H1 (cell line): ENCODE data around the gene ADGRL3.

Source experiments
- ASH2L ChIP-seq: fragments of 200-600, 300-600 bp; sonication (generic); IDR thresholded peaks from one replicate; pipeline ENCODE4 v1.7.1; 2017; ENCODE audit warnings: low read length
- CHD7 ChIP-seq: fragments of 300-600 bp; sonication (generic); IDR thresholded peaks from 2 replicates; pipeline ENCODE4 v1.7.1; 2012; ENCODE audit warnings: low read length, moderate library complexity, mild to moderate bottlenecking, inconsistent platforms; ENCODE audit not compliant: insufficient replicate concordance
- CTCF ChIP-seq, 3 experiments: IDR thresholded peaks; 1 replicate in 2 of 3; 2 replicates in 1 of 3; pipeline versions ENCODE4 v1.5.1 to v1.6.1; 2011; ENCODE audit warnings: low read length in 3 of 3, mild to moderate bottlenecking in 3 of 3, inconsistent platforms in 2 of 3, low read depth in 1 of 3, moderate library complexity in 1 of 3; ENCODE audit not compliant: insufficient read depth in 1 of 3; ENCODE audit errors: control extremely low read depth in 1 of 3
- GABPA ChIP-seq: IDR thresholded peaks from 2 replicates; pipeline ENCODE4 v1.6.1; 2011; ENCODE audit warnings: mild to moderate bottlenecking, low read length, moderate library complexity, borderline replicate concordance; ENCODE audit not compliant: insufficient read depth
- JUN ChIP-seq: IDR thresholded peaks from 2 replicates; pipeline ENCODE4 v1.6.1; 2011; ENCODE audit warnings: low read depth, mild to moderate bottlenecking, improper control_type of control experiment, low read length
- POLR2A ChIP-seq, 2 experiments: IDR thresholded peaks; 1 replicate in 1 of 2; 2 replicates in 1 of 2; pipeline ENCODE4 v1.6.1; 2011; ENCODE audit warnings: low read depth in 2 of 2, low read length in 2 of 2, mild to moderate bottlenecking in 2 of 2; ENCODE audit errors: control extremely low read depth in 1 of 2
- POLR2AphosphoS5 ChIP-seq: IDR thresholded peaks from 2 replicates; pipeline ENCODE4 v1.6.1; 2011; ENCODE audit warnings: low read depth, low read length
- RBBP5 ChIP-seq: IDR thresholded peaks from 2 replicates; pipeline ENCODE4 v1.7.1; 2012; ENCODE audit warnings: low read depth, mild to moderate bottlenecking, inconsistent platforms, low read length, moderate library complexity, borderline replicate concordance
- RFX5 ChIP-seq: IDR thresholded peaks from 2 replicates; pipeline ENCODE4 v1.6.1; 2011; ENCODE audit warnings: low read depth, low read length, improper control_type of control experiment, borderline replicate concordance
- SIN3A ChIP-seq, 2 experiments: IDR thresholded peaks in 1 of 2; conservative IDR thresholded peaks in 1 of 2; 2 replicates each; pipeline ENCODE4 v1.6.1; 2011 to 2012; ENCODE audit warnings: low read length in 2 of 2, improper control_type of control experiment in 1 of 2, low read depth in 1 of 2, mild to moderate bottlenecking in 1 of 2

DNA sequence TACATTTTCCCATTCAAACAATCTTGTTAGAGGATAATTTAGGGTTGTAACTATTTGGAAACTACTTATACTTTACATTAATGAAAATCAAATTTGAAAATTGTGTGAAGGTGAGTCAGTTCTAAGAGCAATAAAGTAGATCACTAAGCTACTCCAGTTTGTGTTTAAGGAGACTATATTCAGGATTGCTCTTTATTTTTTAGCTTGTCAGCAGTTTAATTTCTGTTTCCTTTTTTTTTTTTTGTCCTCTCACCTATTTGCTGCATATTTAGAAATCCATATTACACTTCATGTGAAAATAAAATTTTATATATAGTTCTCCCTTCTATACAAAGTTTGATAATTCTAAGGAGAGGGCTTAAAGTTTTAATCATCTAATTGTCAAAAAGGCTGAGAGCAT lies 691.8 kb downstream of the ADGRL3 start:
- TF ChIP-seq CTCF (IDR thresholded peaks at IDR 0.05; ENCODE audit: control extremely low read depth in 1 of 3, insufficient read depth in 1 of 3, low read depth in 1 of 3, low read length in 3 of 3) (no peak), SIN3A (conservative IDR thresholded peaks at IDR 0.05 in 1 of 2, IDR thresholded peaks at IDR 0.05 in 1 of 2; ENCODE audit: low read depth in 1 of 2, low read length in 2 of 2) (no peak), POLR2A (IDR thresholded peaks at IDR 0.05; ENCODE audit: control extremely low read depth in 1 of 2, low read depth in 2 of 2, low read length in 2 of 2) (no peak), GABPA (no peak), RBBP5 (no peak), RFX5 (no peak), POLR2AphosphoS5 (no peak), CHD7 (no peak), JUN (no peak), ASH2L (no peak)
